SK-N-MC (cell line): Measurements from ENCODE around the gene FDX1.
A peak's percentile ranks its signal among the peaks of the same experiment; 100 is the strongest.

Experiments used
- DNase-seq: peaks from one replicate; pipeline ENCODE4 v3.0.0-alpha.2; 2011; ENCODE audit warnings: low read depth, low spot score
- H3K27ac ChIP-seq: fragments of 200-600 bp; sonication (generic); 2 replicates; pipeline ENCODE4 v1.5.1; 2016; ENCODE audit warnings: mixed run types
- H3K36me3 ChIP-seq: fragments of 200-600 bp; sonication (generic); 2 replicates; pipeline ENCODE4 v1.6.1; 2017; ENCODE audit warnings: antibody characterized with exemption, low read length, mixed read lengths; ENCODE audit not compliant: insufficient read depth
- H3K4me3 ChIP-seq: fragments of 200-600 bp; sonication (generic); 2 replicates; pipeline ENCODE4 v1.5.1; 2016
- H3K9ac ChIP-seq: fragments of 200-600 bp; sonication (generic); 2 replicates; pipeline ENCODE4 v1.8.0; 2017; ENCODE audit warnings: mixed run types, mixed read lengths; ENCODE audit not compliant: insufficient read length
- H3K9me3 ChIP-seq: fragments of 200-600 bp; sonication (generic); 2 replicates; pipeline ENCODE4 v1.6.1; 2017; ENCODE audit warnings: low read depth, mild to moderate bottlenecking, antibody characterized with exemption, low read length, moderate library complexity, mixed read lengths
- EZH2 ChIP-seq: fragments of 200-600 bp; sonication (generic); IDR thresholded peaks from one replicate; pipeline ENCODE4 v1.6.1; 2017; ENCODE audit warnings: antibody characterized with exemption
- FOXP2 ChIP-seq: optimal IDR thresholded peaks from 2 replicates; pipeline ENCODE3; 2011; ENCODE audit warnings: mild to moderate bottlenecking, moderate library complexity; ENCODE audit not compliant: insufficient read depth; ENCODE audit errors: extremely low read length, control extremely low read depth
- POLR2AphosphoS5 ChIP-seq: IDR thresholded peaks from 2 replicates; pipeline ENCODE4 v1.6.1; 2012; ENCODE audit warnings: mild to moderate bottlenecking, low read depth, low read length, borderline replicate concordance

Gene FDX1

DNA sequence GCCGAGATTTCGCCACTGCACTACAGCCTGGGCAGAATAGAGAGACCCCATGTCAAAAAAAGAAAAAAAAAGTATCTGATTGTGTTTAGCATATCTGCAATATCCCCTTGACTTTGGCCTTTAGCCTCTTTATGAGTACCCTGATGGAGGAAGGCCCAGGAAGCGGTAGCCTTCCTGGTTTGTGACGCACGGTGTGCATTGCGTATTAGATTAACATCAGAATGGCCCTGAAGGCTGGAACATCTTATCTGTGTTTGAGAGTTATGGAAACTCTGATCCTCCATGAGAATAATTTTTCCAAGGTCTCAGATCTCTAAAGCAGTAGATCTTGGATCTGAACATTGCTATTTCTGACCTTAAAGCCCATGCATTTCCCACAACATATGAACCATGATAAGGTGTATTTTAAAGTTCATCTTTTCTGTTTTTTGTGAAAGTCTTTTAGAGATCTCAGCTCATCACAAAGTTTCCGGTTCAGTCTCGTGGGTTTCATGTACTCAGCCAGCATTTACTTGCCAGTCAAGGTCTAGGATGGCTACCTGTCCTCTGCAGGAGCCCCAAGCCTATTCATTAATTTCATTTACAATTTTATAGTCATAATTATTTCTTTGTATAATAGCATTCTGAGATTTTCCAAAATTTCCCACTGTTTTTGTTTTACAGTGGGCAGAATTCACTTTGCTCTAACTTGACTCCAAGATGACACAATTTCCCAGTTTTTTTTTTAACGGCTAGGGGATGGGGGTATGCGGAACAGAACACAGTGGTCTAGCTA is 605 bp upstream of the FDX1 start:
- DNase-seq: no peak
- Histone ChIP-seq H3K27ac (peak overlapping the region; percentile 56; the same call in 1 of the 2 replicates), H3K9ac (peak overlapping the region; percentile 84), H3K4me3 (peak overlapping the region; percentile 85), H3K36me3 (peaks cover 3% of the 10 kb centered on the region; the same call in 1 of the 2 replicates), H3K9me3 (no peaks in the 10 kb centered on the region)
- TF ChIP-seq FOXP2: no peak
- no peak for TF ChIP-seq POLR2AphosphoS5
- TF ChIP-seq EZH2: no peak

DNA sequence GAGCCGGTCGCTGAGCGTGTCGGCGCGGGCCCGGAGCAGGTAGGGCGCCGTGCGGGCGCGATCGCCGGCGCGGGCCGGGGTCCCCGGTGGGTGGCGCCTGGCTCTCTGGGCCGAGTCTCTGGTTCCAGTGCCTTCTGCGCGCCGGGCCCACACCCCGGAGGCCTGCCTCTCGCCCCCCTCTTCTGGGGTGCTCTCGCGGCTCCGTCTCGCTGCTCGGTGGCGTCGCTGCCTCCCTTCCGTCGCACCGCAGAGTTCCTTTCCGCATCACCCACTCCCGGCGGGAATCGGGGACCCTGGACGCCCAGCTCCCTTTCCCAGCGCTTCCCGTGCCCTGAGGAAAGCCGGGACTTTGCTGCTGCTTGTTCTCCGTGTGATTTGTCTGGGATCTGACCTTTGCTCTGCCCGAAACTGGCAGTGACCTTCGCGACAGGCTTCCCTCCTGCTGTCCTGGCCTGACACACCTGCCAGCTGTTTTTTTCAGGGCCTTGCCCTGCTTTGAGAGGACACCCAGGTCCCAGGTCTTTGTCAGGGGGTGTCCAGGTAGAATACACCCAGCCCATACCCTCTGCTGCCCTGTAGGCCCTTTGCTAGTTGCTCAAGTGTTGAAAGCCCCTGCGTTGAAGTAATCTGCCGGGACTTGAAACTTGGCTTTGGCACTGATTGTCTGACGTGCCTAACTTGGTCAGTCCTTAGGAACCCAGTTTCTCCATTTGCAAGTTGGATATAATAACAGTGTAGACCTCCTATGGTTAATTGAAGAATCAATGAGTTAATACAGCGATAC is 711 bp downstream of the FDX1 start:
- Histone ChIP-seq H3K27ac (peak overlapping the region; percentile 93), H3K4me3 (peak overlapping the region; percentile 85), H3K9me3 (no peaks in the 10 kb centered on the region), H3K9ac (peak overlapping the region; percentile 84), H3K36me3 (peaks cover 3% of the 10 kb centered on the region; the same call in 1 of the 2 replicates)
- TF ChIP-seq EZH2: no peak
- no peak for DNase-seq

DNA sequence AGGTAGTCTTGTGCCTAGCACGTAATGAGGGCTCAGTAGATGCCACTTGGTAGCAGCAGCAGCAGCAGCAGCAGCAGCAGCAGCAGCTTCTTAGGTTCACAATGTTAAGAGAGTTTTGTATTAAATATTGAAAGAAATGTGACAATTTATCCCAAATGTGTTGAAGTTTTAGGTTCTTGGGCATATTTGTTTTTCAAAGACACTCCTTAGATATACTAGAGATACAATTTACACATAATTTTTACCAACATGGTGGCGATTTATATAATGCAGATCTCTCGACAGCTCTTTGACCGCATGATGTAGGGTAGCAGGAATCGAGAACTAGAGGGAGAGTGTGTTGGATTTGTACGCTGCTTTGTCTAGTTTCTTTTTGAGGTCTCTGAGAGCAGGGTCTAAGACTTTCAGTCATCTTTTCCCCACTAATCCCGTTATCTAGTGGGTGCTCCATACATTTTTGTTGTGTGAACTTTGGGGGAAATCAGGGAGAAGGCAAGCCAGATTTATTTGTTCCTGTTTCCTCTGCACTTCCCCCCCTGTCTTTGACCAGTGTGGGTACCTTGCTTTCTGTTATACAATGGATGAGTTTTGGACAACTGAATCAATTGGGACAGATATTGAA is 1.4 kb downstream of the FDX1 start:
- TF ChIP-seq POLR2AphosphoS5: no peak
- no peak for TF ChIP-seq FOXP2
- no peak for TF ChIP-seq EZH2
- no peaks in the 10 kb centered on the region for H3K9me3 ChIP-seq
- H3K4me3 ChIP-seq: peak overlapping the region; percentile 85
- H3K9ac ChIP-seq: peak overlapping the region; percentile 84
- no peak for DNase-seq
- H3K27ac ChIP-seq: peak overlapping the region; percentile 93
- peaks cover 8% of the 10 kb centered on the region; the same call in 1 of the 2 replicates for H3K36me3 ChIP-seq

DNA sequence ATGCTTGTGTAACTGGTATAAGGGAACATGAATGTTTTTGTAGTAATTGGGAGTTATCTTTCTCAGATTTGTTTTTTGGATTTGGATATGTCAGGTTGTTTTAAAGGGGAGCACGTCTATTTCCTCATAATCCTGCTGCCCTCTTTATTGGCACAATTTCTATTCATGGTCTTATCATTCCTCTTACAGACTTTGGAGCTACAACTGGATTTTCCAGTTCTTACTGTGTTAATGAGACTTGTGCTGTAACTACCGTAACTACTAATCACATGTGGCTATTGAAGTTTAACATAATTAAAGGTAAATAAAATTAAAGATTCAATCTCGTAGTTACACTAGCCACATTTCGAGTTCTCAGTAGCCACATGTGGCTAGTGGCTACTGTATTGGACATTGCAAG is 1.9 kb downstream of the FDX1 start:
- Histone ChIP-seq H3K36me3 (peaks cover 11% of the 10 kb centered on the region), H3K27ac (peak overlapping the region; percentile 93), H3K4me3 (peak overlapping the region; percentile 85), H3K9me3 (no peaks in the 10 kb centered on the region), H3K9ac (peak overlapping the region; percentile 84)
- no peak for DNase-seq
- TF ChIP-seq POLR2AphosphoS5 (no peak), EZH2 (no peak), FOXP2 (no peak)

DNA sequence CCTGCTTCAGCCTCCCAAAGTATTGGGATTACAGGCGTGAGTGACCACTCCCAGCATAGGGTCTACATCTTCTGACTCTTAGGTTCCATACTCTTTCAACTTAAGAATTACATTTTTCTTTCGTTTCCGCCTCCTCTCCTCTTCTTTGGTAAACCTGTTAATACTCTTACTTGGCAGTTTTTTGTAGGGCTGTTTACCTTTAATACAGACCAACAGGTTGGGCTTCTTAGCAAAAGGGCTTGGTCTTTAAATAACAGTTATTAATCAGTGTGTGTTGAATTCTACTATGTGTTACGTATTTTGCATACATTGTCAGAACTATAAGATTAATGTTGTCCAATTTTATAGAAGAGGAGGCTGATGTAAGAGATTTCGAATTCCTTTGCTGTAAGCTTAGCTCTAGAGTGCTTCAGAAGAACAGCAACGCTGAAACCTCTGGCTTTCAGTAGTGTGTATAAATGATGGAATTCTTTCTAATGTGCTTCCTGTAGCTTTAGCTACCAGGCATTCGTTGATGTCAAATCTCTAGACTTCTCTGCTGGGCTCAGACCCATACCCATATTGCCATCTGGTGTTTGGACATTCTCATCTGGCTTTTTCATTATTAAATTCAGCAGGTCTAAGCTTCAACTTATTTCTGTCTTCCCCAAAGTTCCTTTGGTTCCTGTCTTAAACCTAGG is 3.1 kb downstream of the FDX1 start:
- no peak for TF ChIP-seq EZH2
- no peak for TF ChIP-seq FOXP2
- no peak for TF ChIP-seq POLR2AphosphoS5
- peak overlapping the region; percentile 84 for H3K9ac ChIP-seq
- DNase-seq: no peak

DNA sequence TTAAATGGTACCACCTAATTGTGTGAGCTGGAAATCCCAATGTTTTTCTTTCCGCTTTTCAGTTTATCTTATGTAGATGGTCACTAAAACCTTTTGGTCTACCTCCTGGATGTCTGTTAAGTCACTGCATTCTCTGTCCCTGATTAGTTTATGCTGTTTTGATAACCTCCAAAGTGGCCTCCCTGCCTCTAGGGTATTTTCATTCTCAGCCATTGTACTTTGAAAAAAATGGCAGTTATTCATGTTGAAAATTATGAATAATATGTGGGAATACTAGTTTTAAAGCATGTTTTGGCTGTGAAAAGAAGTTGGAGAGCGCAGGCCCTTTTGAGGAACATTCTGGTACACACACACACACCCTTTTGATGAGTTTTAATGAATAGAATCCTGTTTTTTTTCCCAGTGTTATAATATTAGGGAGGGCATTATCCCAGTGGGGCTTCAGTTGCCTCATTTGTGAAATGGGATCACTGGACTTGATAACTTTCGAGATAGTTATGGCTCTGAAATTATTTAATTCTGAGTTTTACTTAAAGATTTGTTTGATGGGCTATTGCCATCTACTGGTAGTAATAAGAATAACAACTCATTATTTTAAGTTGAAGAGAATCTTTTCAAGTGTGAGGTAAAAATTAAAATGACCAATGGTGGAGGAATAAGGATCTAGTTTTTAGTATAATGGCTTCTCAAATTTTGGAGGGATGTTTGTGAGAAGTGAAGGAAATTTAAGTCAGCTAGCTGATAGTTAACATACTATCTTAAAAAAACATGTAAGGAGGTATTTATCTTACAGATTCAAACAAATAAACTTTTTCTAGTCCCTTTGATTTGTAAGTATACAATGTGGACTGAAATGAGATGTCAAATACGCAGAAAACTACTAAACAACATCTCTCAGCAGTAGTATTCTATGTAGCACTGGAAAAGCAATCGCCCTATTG is 3.9 kb downstream of the FDX1 start:
- DNase-seq: no peak
- H3K9ac ChIP-seq: peak overlapping the region; percentile 84
- TF ChIP-seq POLR2AphosphoS5: no peak
- no peak for TF ChIP-seq EZH2
- no peak for TF ChIP-seq FOXP2
- peak overlapping the region; percentile 93 for H3K27ac ChIP-seq
- peak overlapping the region; percentile 85 for H3K4me3 ChIP-seq
- no peaks in the 10 kb centered on the region for H3K9me3 ChIP-seq
- peaks cover 21% of the 10 kb centered on the region for H3K36me3 ChIP-seq

More for the DNA sequence above, 3.1 kb downstream of the FDX1 start:
- Histone ChIP-seq H3K9me3 (no peaks in the 10 kb centered on the region), H3K4me3 (peak overlapping the region; percentile 85), H3K36me3 (peaks cover 19% of the 10 kb centered on the region), H3K27ac (peak overlapping the region; percentile 93)
